Activated naive CD4-positive, alpha-beta T cell treated with anti-CD3 and anti-CD28 coated beads for 36 hours (primary cell): ENCODE measurements around the gene MNT. TPM values are rescaled to one million over a fixed set of nuclear protein-coding genes. Genes with fewer than 3 reads are reported as not detected.

Source experiments
- CTCF ChIA-PET: fragments of 350-600 bp; sonication (Branson Sonifier 250); formaldehyde crosslinking; loops from one replicate; lab custom pipeline; 2021; ENCODE audit warnings: antibody characterized with exemption; lab: Charles Lee
- DNase-seq: peaks from one replicate; pipeline ENCODE4 v3.0.0-alpha.2; 2020
- H3K27ac Mint-ChIP-seq: one replicate; pipeline ENCODE4 v1.8.0; 2021; ENCODE audit warnings: mild to moderate bottlenecking, mixed read lengths
- H3K27me3 Mint-ChIP-seq: one replicate; pipeline ENCODE4 v1.8.0; 2021; ENCODE audit warnings: low read depth, mixed read lengths
- H3K36me3 Mint-ChIP-seq: one replicate; pipeline ENCODE4 v1.8.0; 2021; ENCODE audit warnings: low read depth, mixed read lengths
- H3K4me1 Mint-ChIP-seq: one replicate; pipeline ENCODE4 v1.8.0; 2021; ENCODE audit warnings: low read depth, mixed read lengths
- H3K4me3 Mint-ChIP-seq: one replicate; pipeline ENCODE4 v1.8.0; 2021; ENCODE audit warnings: mild to moderate bottlenecking, moderate library complexity, mixed read lengths
- H3K9me3 Mint-ChIP-seq: one replicate; pipeline ENCODE4 v1.8.0; 2021; ENCODE audit warnings: mixed read lengths
- intact Hi-C: fragments of 100-400 bp; cut with micrococcal nuclease; formaldehyde crosslinking; loops from one replicate; pipeline ENCODE4 v1.15.1; 2023
- total RNA-seq, 2 experiments: library from RNA; stranded (reverse); gene quantifications; one replicate each; pipeline ENCODE4 v1.2.3, GENCODE V29; 2021

MNT gene
- total RNA-seq, 2 experiments from 2014 or later: 13.1 to 17.0 TPM

DNA sequence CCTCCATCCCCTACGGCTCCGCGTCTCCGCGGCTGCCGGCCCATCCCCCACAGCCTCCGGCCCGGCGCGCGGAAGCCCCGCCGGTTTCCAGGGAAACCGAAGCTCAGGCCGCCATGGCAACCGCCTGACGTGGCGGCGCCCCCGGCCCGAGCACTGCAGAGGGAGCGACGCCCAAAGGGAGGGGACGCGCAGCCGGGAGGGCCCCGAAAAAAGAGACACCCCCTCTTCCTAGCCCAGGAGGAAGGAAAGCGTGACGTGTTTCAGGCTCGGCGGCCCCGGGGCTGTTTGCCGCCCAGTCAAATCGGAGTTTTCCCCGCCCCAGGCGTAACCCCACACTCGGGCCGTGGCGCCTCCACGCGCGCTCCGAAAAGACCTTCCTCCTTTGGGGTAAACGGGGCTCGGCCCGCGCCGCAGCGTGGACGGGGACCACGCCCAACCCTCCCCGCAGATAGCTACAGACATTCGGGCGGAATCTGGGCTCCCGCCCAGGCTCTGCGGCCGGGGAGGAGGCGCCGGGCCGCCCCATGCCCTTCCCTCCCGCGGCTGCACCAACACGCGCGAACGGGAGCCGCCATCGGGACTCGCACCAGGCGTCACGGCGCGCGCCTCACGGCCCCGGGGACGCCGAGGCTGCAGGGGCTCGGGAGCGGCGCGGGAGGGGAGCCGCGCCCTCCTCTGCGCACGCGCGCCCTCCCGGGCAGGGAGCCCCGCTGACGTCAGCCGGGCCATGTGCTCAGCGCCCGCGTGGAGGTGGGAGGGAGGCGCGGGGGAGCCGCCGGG is 7.5 kb downstream of the MNT start:
- Mint-ChIP-seq H3K4me1 (peaks cover 65% of the 10 kb centered on the region), H3K27me3 (no peaks in the 10 kb centered on the region), H3K27ac (peak overlapping the region; percentile 94), H3K36me3 (peaks cover 3% of the 10 kb centered on the region), H3K4me3 (peak overlapping the region; percentile 86), H3K9me3 (no peaks in the 10 kb centered on the region)
- DNase-seq: peak; percentile 94
- CTCF ChIA-PET: interaction anchor here (3.3 to 4.6 kb wide), 2 partner anchors 11 to 23 kb away, joined by 31 to 50 read pairs; no protein-coding TSS in a partner anchor
- intact Hi-C loops: loop anchor here (2.0 to 10.0 kb wide), 4 partner anchors 91 to 1751 kb away; partner anchors contain the start of genes CLUH, CYB5D2, SMG6 and SRR

- intact Hi-C loops: loop anchor here (1.0 to 10.0 kb wide), 6 partner anchors 9 to 1752 kb away; partner anchors contain the start of genes CLUH, CYB5D2, MNT and SMG6
Observed at GRCh38 chr17:2392252-2393173, 8.3 kb downstream of the MNT start.

DNA sequence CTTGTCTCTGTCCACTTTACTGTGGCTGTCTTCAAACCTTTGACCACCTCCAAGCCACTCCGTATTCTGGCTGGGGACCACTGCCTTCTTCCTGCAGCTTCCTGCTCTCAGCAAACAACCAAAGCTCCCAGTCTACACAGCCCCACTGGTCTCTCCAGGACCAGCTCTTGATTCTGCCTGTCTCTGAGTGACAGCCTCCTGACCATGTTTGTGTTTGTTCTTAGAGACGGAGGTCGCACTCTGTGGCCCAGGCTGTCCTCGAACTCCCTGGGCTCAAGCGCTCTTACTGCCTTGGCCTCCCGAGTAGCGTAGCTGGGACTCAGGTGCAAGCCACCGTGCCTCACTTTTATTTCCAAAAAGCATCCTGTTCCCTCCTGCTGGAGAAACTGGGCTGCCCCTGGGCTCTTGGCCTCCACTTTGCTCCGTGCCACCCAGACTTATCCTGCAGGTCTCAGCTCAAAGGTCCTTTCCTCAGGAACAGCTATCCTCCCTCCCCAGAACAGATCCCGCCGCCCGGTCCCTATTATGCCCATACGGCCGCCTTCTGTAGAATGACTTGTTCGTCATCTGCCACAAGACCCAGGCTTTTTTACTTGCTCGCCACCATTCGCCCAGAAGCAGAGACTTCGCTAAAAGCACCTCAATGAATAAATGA is 9.1 kb downstream of the MNT start:
- peaks cover 6% of the 10 kb centered on the region for H3K36me3 Mint-ChIP-seq
- CTCF ChIA-PET: interaction anchor here (0.6 to 4.6 kb wide), 5 partner anchors 8 to 559 kb away, joined by 3 to 50 read pairs (median 4); partner anchors contain the start of gene PAFAH1B1
- H3K27ac Mint-ChIP-seq: peak overlapping the region; percentile 91
- no peaks in the 10 kb centered on the region for H3K9me3 Mint-ChIP-seq
- H3K27me3 Mint-ChIP-seq: no peaks in the 10 kb centered on the region
- DNase-seq: no peak
- peaks cover 49% of the 10 kb centered on the region for H3K4me1 Mint-ChIP-seq
- H3K4me3 Mint-ChIP-seq: peak overlapping the region; percentile 88
- intact Hi-C loops: loop anchor here (1.0 to 10.0 kb wide), 6 partner anchors 10 to 1753 kb away; partner anchors contain the start of genes CLUH, CYB5D2, MNT and SMG6

More at GRCh38 chr17:2392252-2393173, 8.3 kb downstream of the MNT start:
- peaks cover 4% of the 10 kb centered on the region for H3K36me3 Mint-ChIP-seq
- DNase-seq: peak; percentile 97
- H3K4me1 Mint-ChIP-seq: peaks cover 57% of the 10 kb centered on the region
- H3K27me3 Mint-ChIP-seq: no peaks in the 10 kb centered on the region
- H3K27ac Mint-ChIP-seq: peak overlapping the region; percentile 91
- peak overlapping the region; percentile 88 for H3K4me3 Mint-ChIP-seq
- H3K9me3 Mint-ChIP-seq: no peaks in the 10 kb centered on the region
- CTCF ChIA-PET: interaction anchor here (1.1 to 4.6 kb wide), 3 partner anchors 10 to 201 kb away, joined by 3 to 50 read pairs (median 31); partner anchors contain the start of gene PAFAH1B1

- intact Hi-C loops: loop anchor here (10.0 kb wide), 1 partner anchor 1754 kb away; the partner anchor contains the start of genes CYB5D2 and ZZEF1
- DNase-seq: no peak
- CTCF ChIA-PET: interaction anchor here (3.3 to 4.6 kb wide), 2 partner anchors 8 to 26 kb away, joined by 31 to 50 read pairs; no protein-coding TSS in a partner anchor
- Mint-ChIP-seq H3K9me3 (no peaks in the 10 kb centered on the region), H3K4me3 (peak overlapping the region; percentile 36), H3K36me3 (peaks cover 6% of the 10 kb centered on the region), H3K4me1 (peaks cover 38% of the 10 kb centered on the region), H3K27ac (peak overlapping the region; percentile 91), H3K27me3 (no peaks in the 10 kb centered on the region)
Observed at GRCh38 chr17:2390199-2390836, 10.5 kb downstream of the MNT start.

DNA sequence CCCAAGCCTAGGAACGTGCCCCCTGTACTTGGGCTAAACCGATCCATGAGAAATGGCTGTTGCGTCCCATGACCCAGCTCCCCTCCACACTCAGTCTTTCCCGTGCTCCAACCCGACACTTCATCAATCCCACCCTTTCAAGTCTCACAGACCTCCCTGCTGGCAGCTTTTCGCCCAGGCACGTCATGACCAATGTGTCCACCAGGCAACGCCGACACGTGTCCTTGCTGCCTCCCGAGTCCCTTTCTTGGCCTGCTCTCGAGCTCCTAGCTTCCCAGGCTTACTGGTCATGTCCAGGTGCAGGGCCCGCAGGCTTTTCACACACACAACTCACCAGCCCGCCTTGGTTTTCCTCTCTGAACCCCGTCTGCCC is 12.2 kb downstream of the MNT start:
- H3K9me3 Mint-ChIP-seq: no peaks in the 10 kb centered on the region
- peaks cover 28% of the 10 kb centered on the region for H3K4me1 Mint-ChIP-seq
- no peak overlapping the region for H3K4me3 Mint-ChIP-seq
- no peaks in the 10 kb centered on the region for H3K27me3 Mint-ChIP-seq
- H3K27ac Mint-ChIP-seq: peak overlapping the region; percentile 43
- CTCF ChIA-PET: interaction anchor here (0.6 to 1.5 kb wide), 2 partner anchors 28 to 68 kb away, joined by 4 to 5 read pairs; no protein-coding TSS in a partner anchor
- intact Hi-C loops: no loop called here
- DNase-seq: no peak
- peaks cover 6% of the 10 kb centered on the region for H3K36me3 Mint-ChIP-seq

GRCh38 chr17:2388020-2388682 is 12.7 kb downstream of the MNT start:
- Mint-ChIP-seq H3K4me1 (peaks cover 28% of the 10 kb centered on the region), H3K4me3 (no peak overlapping the region), H3K36me3 (peaks cover 6% of the 10 kb centered on the region), H3K9me3 (no peaks in the 10 kb centered on the region), H3K27me3 (no peaks in the 10 kb centered on the region), H3K27ac (no peak overlapping the region)
- no peak for DNase-seq
- intact Hi-C loops: no loop called here
- CTCF ChIA-PET: interaction anchor here (1.5 kb wide), 1 partner anchor 28 kb away, joined by 5 read pairs; no protein-coding TSS in a partner anchor

GRCh38 chr17:2387086-2388019 is 13.5 kb downstream of the MNT start:
- intact Hi-C loops: no loop called here
- Mint-ChIP-seq H3K36me3 (peaks cover 6% of the 10 kb centered on the region), H3K27ac (no peak overlapping the region), H3K4me3 (no peak overlapping the region), H3K27me3 (no peaks in the 10 kb centered on the region), H3K4me1 (peaks cover 28% of the 10 kb centered on the region), H3K9me3 (no peaks in the 10 kb centered on the region)
- CTCF ChIA-PET: interaction anchor here (1.5 to 7.2 kb wide), 2 partner anchors 29 to 30 kb away, joined by 5 to 247 read pairs; no protein-coding TSS in a partner anchor
- DNase-seq: no peak

GRCh38 chr17:2386400-2387085 is 14.3 kb downstream of the MNT start:
- Mint-ChIP-seq H3K4me1 (peaks cover 22% of the 10 kb centered on the region), H3K9me3 (no peaks in the 10 kb centered on the region), H3K36me3 (peaks cover 4% of the 10 kb centered on the region), H3K4me3 (no peak overlapping the region), H3K27ac (no peak overlapping the region), H3K27me3 (no peaks in the 10 kb centered on the region)
- DNase-seq: no peak
- CTCF ChIA-PET: interaction anchor here (7.2 kb wide), 1 partner anchor 31 kb away, joined by 247 read pairs; no protein-coding TSS in a partner anchor
- intact Hi-C loops: no loop called here

GRCh38 chr17:2385240-2386210 is 15.3 kb downstream of the MNT start:
- Mint-ChIP-seq H3K27me3 (no peaks in the 10 kb centered on the region), H3K4me1 (peaks cover 12% of the 10 kb centered on the region), H3K27ac (no peak overlapping the region), H3K9me3 (no peaks in the 10 kb centered on the region), H3K36me3 (peaks cover 4% of the 10 kb centered on the region), H3K4me3 (no peak overlapping the region)
- intact Hi-C loops: no loop called here
- no peak for DNase-seq
- CTCF ChIA-PET: interaction anchor here (0.6 to 7.2 kb wide), 2 partner anchors 32 to 77 kb away, joined by 4 to 247 read pairs; no protein-coding TSS in a partner anchor
